ENCODE measurements around the gene CYP2J2. TPM values are rescaled to one million over a fixed set of nuclear protein-coding genes. Genes with fewer than 3 reads are reported as not detected.

Gene CYP2J2
- polyA plus RNA-seq, 2 of the 4 experiments (the other 2 are of a cell fraction) = 0.09 to 0.13 TPM

GRCh38 chr1:59878370-59878769 lies 48.2 kb downstream of the CYP2J2 start:
- ATAC-seq = no peak
- no peak overlapping the region for H3K4me2 ChIP-seq
- POLR2A ChIA-PET = no interaction called here

DNA sequence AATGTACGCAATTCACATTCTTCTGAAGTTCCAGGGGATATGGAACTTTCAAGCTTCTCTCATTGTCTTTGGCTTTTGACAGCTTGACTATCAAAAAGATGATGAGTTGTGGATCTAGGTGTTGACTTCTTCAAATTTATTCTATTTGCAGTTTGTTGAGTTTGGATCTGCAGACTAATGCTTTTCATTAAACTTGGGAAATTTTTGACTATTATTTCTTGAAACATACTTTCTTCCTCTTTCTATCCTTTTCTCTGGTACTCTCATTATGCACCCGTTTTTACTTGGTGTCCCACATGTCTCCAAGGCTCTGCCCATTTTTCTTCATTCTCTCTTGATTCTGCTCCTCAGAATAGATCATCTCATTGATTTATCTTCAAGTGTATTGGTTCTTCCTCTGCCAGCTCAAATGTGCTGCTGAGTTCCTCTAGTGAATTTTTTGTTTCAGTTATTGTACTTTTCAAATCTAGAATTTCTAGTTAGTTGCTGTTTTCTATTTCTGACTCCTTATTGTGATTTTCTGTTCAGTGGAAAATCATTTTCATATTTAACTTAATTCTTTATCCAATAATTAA lies 49.4 kb downstream of the CYP2J2 start:
- ATAC-seq (no peak), FAIRE-seq (no peak), DNase-seq (ENCODE audit: low read depth in 1 of 2, low spot score in 1 of 2) (no peak)
- no peak overlapping the region for H3K4me3 ChIP-seq
- POLR2A ChIA-PET = no interaction called here
- no peak overlapping the region for H3K27ac ChIP-seq
- CTCF ChIA-PET = no interaction called here
- no peak for TF ChIP-seq HOXA7 (CRISPR knock-in tag; IDR thresholded peaks at IDR 0.05)
- TF ChIP-seq NPAS2 (CRISPR knock-in tag; IDR thresholded peaks at IDR 0.05; ENCODE audit: borderline replicate concordance) = no peak
- no peak for TF ChIP-seq KDM5A (IDR thresholded peaks at IDR 0.05)
- TF ChIP-seq MAX (IDR thresholded peaks at IDR 0.05) = no peak
- TF ChIP-seq, protein P1, sequence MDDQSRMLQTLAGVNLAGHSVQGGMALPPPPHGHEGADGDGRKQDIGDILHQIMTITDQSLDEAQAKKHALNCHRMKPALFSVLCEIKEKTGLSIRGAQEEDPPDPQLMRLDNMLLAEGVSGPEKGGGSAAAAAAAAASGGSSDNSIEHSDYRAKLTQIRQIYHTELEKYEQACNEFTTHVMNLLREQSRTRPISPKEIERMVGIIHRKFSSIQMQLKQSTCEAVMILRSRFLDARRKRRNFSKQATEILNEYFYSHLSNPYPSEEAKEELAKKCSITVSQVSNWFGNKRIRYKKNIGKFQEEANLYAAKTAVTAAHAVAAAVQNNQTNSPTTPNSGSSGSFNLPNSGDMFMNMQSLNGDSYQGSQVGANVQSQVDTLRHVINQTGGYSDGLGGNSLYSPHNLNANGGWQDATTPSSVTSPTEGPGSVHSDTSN (IDR thresholded peaks at IDR 0.05) = no peak
- TF ChIP-seq, protein P2, sequence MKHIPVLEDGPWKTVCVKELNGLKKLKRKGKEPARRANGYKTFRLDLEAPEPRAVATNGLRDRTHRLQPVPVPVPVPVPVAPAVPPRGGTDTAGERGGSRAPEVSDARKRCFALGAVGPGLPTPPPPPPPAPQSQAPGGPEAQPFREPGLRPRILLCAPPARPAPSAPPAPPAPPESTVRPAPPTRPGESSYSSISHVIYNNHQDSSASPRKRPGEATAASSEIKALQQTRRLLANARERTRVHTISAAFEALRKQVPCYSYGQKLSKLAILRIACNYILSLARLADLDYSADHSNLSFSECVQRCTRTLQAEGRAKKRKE (CRISPR knock-in tag; IDR thresholded peaks at IDR 0.05; ENCODE audit: low read depth) = no peak
- no peak for TF ChIP-seq EP300 (IDR thresholded peaks at IDR 0.05)
- no peak for TF ChIP-seq REST (IDR thresholded peaks at IDR 0.05)
- no peak for TF ChIP-seq FOSB (CRISPR knock-in tag; IDR thresholded peaks at IDR 0.05)
- TF ChIP-seq CBX2 (IDR thresholded peaks at IDR 0.05; ENCODE audit: borderline replicate concordance, low read depth) = no peak
- TF ChIP-seq FOSL2 (IDR thresholded peaks at IDR 0.05) = no peak
- no peak for TF ChIP-seq FOSL2 (CRISPR knock-in tag; IDR thresholded peaks at IDR 0.05)
- TF ChIP-seq RCOR1 (IDR thresholded peaks at IDR 0.05; ENCODE audit: low read depth, low read length) = no peak
- 36% methylated on average over 2 of the region's 2 CpGs for WGBS (ENCODE audit: missing lambda C conversion rate)
- no peaks in the 10 kb centered on the region for H3K9me3 ChIP-seq
- H3K4me2 ChIP-seq = no peak overlapping the region
- no peaks in the 10 kb centered on the region for H3K4me1 ChIP-seq

More at GRCh38 chr1:59878370-59878769, 48.2 kb downstream of the CYP2J2 start:
- DNase-seq (ENCODE audit: low read depth in 1 of 2, low spot score in 1 of 2) = no peak
- TF ChIP-seq, protein P3, sequence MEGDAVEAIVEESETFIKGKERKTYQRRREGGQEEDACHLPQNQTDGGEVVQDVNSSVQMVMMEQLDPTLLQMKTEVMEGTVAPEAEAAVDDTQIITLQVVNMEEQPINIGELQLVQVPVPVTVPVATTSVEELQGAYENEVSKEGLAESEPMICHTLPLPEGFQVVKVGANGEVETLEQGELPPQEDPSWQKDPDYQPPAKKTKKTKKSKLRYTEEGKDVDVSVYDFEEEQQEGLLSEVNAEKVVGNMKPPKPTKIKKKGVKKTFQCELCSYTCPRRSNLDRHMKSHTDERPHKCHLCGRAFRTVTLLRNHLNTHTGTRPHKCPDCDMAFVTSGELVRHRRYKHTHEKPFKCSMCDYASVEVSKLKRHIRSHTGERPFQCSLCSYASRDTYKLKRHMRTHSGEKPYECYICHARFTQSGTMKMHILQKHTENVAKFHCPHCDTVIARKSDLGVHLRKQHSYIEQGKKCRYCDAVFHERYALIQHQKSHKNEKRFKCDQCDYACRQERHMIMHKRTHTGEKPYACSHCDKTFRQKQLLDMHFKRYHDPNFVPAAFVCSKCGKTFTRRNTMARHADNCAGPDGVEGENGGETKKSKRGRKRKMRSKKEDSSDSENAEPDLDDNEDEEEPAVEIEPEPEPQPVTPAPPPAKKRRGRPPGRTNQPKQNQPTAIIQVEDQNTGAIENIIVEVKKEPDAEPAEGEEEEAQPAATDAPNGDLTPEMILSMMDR (IDR thresholded peaks at IDR 0.05) = no peak
- TF ChIP-seq KDM1A (IDR thresholded peaks at IDR 0.05; ENCODE audit: low read depth) = no peak
- no peak for TF ChIP-seq NR3C1 (IDR thresholded peaks at IDR 0.05)
- TF ChIP-seq, protein P2 (CRISPR knock-in tag; IDR thresholded peaks at IDR 0.05; ENCODE audit: low read depth) = no peak
- TF ChIP-seq KDM5A (IDR thresholded peaks at IDR 0.05) = no peak
- TF ChIP-seq, protein P4, sequence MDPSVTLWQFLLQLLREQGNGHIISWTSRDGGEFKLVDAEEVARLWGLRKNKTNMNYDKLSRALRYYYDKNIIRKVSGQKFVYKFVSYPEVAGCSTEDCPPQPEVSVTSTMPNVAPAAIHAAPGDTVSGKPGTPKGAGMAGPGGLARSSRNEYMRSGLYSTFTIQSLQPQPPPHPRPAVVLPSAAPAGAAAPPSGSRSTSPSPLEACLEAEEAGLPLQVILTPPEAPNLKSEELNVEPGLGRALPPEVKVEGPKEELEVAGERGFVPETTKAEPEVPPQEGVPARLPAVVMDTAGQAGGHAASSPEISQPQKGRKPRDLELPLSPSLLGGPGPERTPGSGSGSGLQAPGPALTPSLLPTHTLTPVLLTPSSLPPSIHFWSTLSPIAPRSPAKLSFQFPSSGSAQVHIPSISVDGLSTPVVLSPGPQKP (IDR thresholded peaks at IDR 0.05; ENCODE audit: low read depth, low read length) = no peak
- TF ChIP-seq, protein P5, sequence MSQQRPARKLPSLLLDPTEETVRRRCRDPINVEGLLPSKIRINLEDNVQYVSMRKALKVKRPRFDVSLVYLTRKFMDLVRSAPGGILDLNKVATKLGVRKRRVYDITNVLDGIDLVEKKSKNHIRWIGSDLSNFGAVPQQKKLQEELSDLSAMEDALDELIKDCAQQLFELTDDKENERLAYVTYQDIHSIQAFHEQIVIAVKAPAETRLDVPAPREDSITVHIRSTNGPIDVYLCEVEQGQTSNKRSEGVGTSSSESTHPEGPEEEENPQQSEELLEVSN (IDR thresholded peaks at IDR 0.05; ENCODE audit: borderline replicate concordance, low read depth) = no peak
- TF ChIP-seq RARB (CRISPR knock-in tag; IDR thresholded peaks at IDR 0.05) = no peak
- no peak for TF ChIP-seq HEYL (CRISPR knock-in tag; IDR thresholded peaks at IDR 0.05)
- no peak for TF ChIP-seq JUNB (IDR thresholded peaks at IDR 0.05)
- TF ChIP-seq NFE2L2 (conservative IDR thresholded peaks at IDR 0.05; ENCODE audit: low read length) = no peak
- Histone ChIP-seq H3K27ac (no peak overlapping the region), H3K4me1 (no peaks in the 10 kb centered on the region), H3K4me3 (no peak overlapping the region), H3K9me3 (no peaks in the 10 kb centered on the region)
- 36% methylated on average over 3 of the region's 3 CpGs for WGBS (ENCODE audit: missing lambda C conversion rate)
- FAIRE-seq = no peak
- CTCF ChIA-PET = interaction anchor here (1.2 to 3.4 kb wide), 2 partner anchors 69 to 73 kb away, joined by 4 to 18 read pairs; no protein-coding TSS in a partner anchor
